HepG2 (cell line): ENCODE results near the gene KIF1C. TPM values are rescaled to one million over a fixed set of nuclear protein-coding genes. Genes with fewer than 3 reads are reported as not detected.
A peak's percentile ranks its signal among the peaks of the same experiment; 100 is the strongest.

Experiments used
- ATAC-seq: fragments of 200-7000 bp; cut with Tn5 transposase; 3 replicates; pipeline ENCODE4 v1.9.1; 2020; ENCODE audit warnings: mild to moderate bottlenecking, moderate library complexity
- BruUV-seq: library from RNA; stranded (reverse); fragments of 400-500 nt; replicated peaks from 2 replicates; lab custom pipeline; 2021; lab: Mats Ljungman, UMichigan
- CTCF ChIA-PET: fragments of 300-600 bp; formaldehyde crosslinking; extraction: SDS; loops from one replicate; lab custom pipeline; 2021; ENCODE audit warnings: low total read pairs, inconsistent platforms, low intra/inter-chr PET ratio; lab: Yijun Ruan, JAX
- POLR2A ChIA-PET: fragments of 350-600 bp; sonication (Branson Sonifier 250); formaldehyde crosslinking; loops from one replicate; lab custom pipeline; 2020; ENCODE audit warnings: antibody characterized with exemption, inconsistent platforms; lab: Yijun Ruan, JAX
- DNase-seq: peaks from one replicate; pipeline ENCODE4 v3.0.0-alpha.2; 2015; ENCODE audit warnings: low spot score
- FAIRE-seq: peaks from 3 replicates; lab custom pipeline; 2011; peaks lifted over from hg19 to GRCh38; lab: Jason Lieb, UNC
- H2AFZ ChIP-seq: one replicate; pipeline ENCODE4 v1.6.1; 2011; ENCODE audit warnings: low read length, inconsistent platforms
- H3K27ac ChIP-seq: fragments of 300-600 bp; 3 replicates; pipeline ENCODE4 v1.8.0; 2011; ENCODE audit warnings: mixed run types, mild to moderate bottlenecking, mixed read lengths, low read length, inconsistent platforms; ENCODE audit not compliant: insufficient read depth; ENCODE audit errors: extremely low read length
- H3K27me3 ChIP-seq, 2 experiments: fragments of 200-600 bp in 1 of 2; 2 replicates in 1 of 2; 3 replicates in 1 of 2; pipeline versions ENCODE4 v1.6.0 to v1.8.0; 2011; ENCODE audit warnings: low read length in 2 of 2, mild to moderate bottlenecking in 2 of 2, moderate library complexity in 2 of 2, inconsistent platforms in 1 of 2; ENCODE audit not compliant: insufficient read depth in 2 of 2, control insufficient read depth in 1 of 2
- H3K36me3 ChIP-seq, 2 experiments: fragments of 200-600 bp in 1 of 2; replicated peaks in 1 of 2; 2 replicates in 1 of 2; 3 replicates in 1 of 2; pipeline versions ENCODE4 v1.5.1 to v1.8.0; 2011; ENCODE audit warnings: low read length in 2 of 2, inconsistent platforms in 1 of 2; ENCODE audit not compliant: insufficient read depth in 2 of 2, control insufficient read depth in 1 of 2
- H3K4me1 ChIP-seq: 2 replicates; pipeline ENCODE4 v1.5.1; 2012; ENCODE audit warnings: low read length, inconsistent platforms; ENCODE audit not compliant: insufficient read depth
- H3K4me2 ChIP-seq: 2 replicates; pipeline ENCODE4 v1.6.0; 2011; ENCODE audit warnings: low read depth, low read length, inconsistent platforms
- H3K4me3 ChIP-seq, 3 experiments: fragments of 200-600 bp in 1 of 3; sonication (generic), shearing (Covaris generic) in 1 of 3; replicated peaks in 1 of 3; 2 replicates each; pipeline ENCODE4 v1.5.1; 2011 to 2016; ENCODE audit warnings: low read length in 3 of 3, inconsistent platforms in 2 of 3, low read depth in 2 of 3, mild to moderate bottlenecking in 2 of 3, control low read depth in 1 of 3, mixed read lengths in 1 of 3; ENCODE audit not compliant: insufficient read depth in 1 of 3
- H3K79me2 ChIP-seq: one replicate; pipeline ENCODE4 v1.6.1; 2011; ENCODE audit warnings: low read length, inconsistent platforms; ENCODE audit not compliant: insufficient read depth
- H3K9ac ChIP-seq: 2 replicates; pipeline ENCODE4 v1.6.0; 2011; ENCODE audit warnings: mild to moderate bottlenecking, low read depth, low read length, inconsistent platforms; ENCODE audit not compliant: insufficient read depth
- H3K9me3 ChIP-seq: 2 replicates; pipeline ENCODE4 v1.5.1; 2012; ENCODE audit warnings: mild to moderate bottlenecking, low read length
- H4K20me1 ChIP-seq: 2 replicates; pipeline ENCODE4 v1.6.0; 2011; ENCODE audit warnings: inconsistent platforms, mild to moderate bottlenecking, low read length, moderate library complexity; ENCODE audit not compliant: insufficient read depth
- POLR2AphosphoS2 ChIP-seq: IDR thresholded peaks from 2 replicates; pipeline ENCODE4 v1.6.1; 2011; ENCODE audit warnings: low read depth, low read length, improper control_type of control experiment
- PRDM4 ChIP-seq: sonication (generic); formaldehyde crosslinking; IDR thresholded peaks from 2 replicates; pipeline ENCODE4 v1.9.0; 2021; ENCODE audit warnings: missing genetic modification reagents, borderline replicate concordance
- WGBS: methylation state at CpG from one replicate; pipeline ENCODE4 v1.1.6; 2017; ENCODE audit warnings: low lambda C conversion rate; 5-methylcytosine and 5-hydroxymethylcytosine counted together
- in situ Hi-C: cut with HindIII; loops from 2 replicates; pipeline ENCODE4 v1.10.0; 2017; ENCODE audit warnings: low pct_unique_long_range_greater_than_20kb; ENCODE audit not compliant: extremely low pct_ligation_motif_present
- intact Hi-C: fragments of 100-400 bp; cut with micrococcal nuclease; formaldehyde crosslinking; loops from one replicate; pipeline ENCODE4 v1.10.0; 2022; ENCODE audit not compliant: unreplicated experiment
- polyA plus RNA-seq, 8 experiments: library from polyadenylated mRNA; depleted of rRNA in 3 of 8; stranded (reverse) in 7 of 8; unstranded in 1 of 8; fragments of >200 nt; fragmentation: Illumina TruSeq in 4 of 8; extraction: Trizol in 4 of 8; gene quantifications; 2 replicates each; pipeline versions ENCODE4 v1.2.1 to v1.2.3, GENCODE V29; 2011 to 2016; ENCODE audit warnings: low read depth in 4 of 8, missing spikeins in 1 of 8, mixed read lengths in 1 of 8; ENCODE audit not compliant: insufficient read depth in 1 of 8
- total RNA-seq, 5 experiments: library from RNA; depleted of rRNA; stranded (reverse); fragments of >200 nt; fragmentation: Illumina TruSeq; extraction: Trizol; gene quantifications; 2 replicates each; pipeline ENCODE4 v1.2.3, GENCODE V29; 2016; ENCODE audit warnings: low read depth in 1 of 5

KIF1C gene
- total and polyA plus RNA-seq, 2 of the 13 experiments (the other 11 are each of a cell fraction or from before 2014, with no cell fraction given), result 70.0 to 104 TPM

- Histone ChIP-seq H3K27me3 (no peaks in the 10 kb centered on the region), H3K79me2 (no peaks in the 10 kb centered on the region), H3K9me3 (no peaks in the 10 kb centered on the region), H3K36me3 (peaks cover 3 to 28% of the 10 kb centered on the region in 2 experiments; a peak in 3 of 5 replicates), H3K9ac (no peak overlapping the region), H3K27ac (no peak overlapping the region), H4K20me1 (no peaks in the 10 kb centered on the region), H3K4me3 (no peak overlapping the region), H3K4me2 (no peak overlapping the region), H2AFZ (no peak overlapping the region), H3K4me1 (0 out of 2 replicates have a peak, but pooled peaks cover 4% of the 10 kb centered on the region)
- no peak for FAIRE-seq
- no TSS peak for BruUV-seq
- intact Hi-C loops, result loop anchor here (10.0 kb wide), 1 partner anchor 246 kb away; the partner anchor contains the start of gene ARRB2
- 92% methylated on average over 9 of the region's 9 CpGs for WGBS
- in situ Hi-C loops, result no loop called here
- no peak for DNase-seq
- no peak for ATAC-seq
- POLR2A ChIA-PET, result interaction anchor here (0.9 to 5.8 kb wide), 3 partner anchors 8 to 21 kb away, joined by 3 to 43 read pairs (median 5); partner anchors contain the start of genes ENO3, SLC25A11 and SPAG7
- TF ChIP-seq POLR2AphosphoS2 (0 out of 2 replicates have a peak, but pooled peaks have one; percentile 30), PRDM4 (CRISPR knock-in tag) (no peak)
- CTCF ChIA-PET, result no interaction called here
Measured at GRCh38 chr17:4960279-4960922, 37.3 kb upstream of the KIF1C start.
